Common myeloid progenitor, CD34-positive (primary cell): ENCODE data around the gene LUC7L3.
"Not testable (repeated sequence)": the region's sequence is repeated elsewhere in the genome, so short reads cannot be mapped to it uniquely, and the experiment has no call there.

Experiments used
- CTCF ChIA-PET: fragments of 350-600 bp; sonication (Branson Sonifier 250); formaldehyde crosslinking; loops from one replicate; lab custom pipeline; 2021; ENCODE audit warnings: antibody characterized with exemption; lab: Charles Lee
- POLR2A ChIA-PET: fragments of 350-600 bp; sonication (Branson Sonifier 250); formaldehyde crosslinking; loops from one replicate; lab custom pipeline; 2021; ENCODE audit warnings: antibody characterized with exemption; lab: Charles Lee
- DNase-seq, 3 donors: peaks; one replicate each; pipeline versions ENCODE4 v3.0.0 to v3.0.0-alpha.2; 2013
- H3K27ac ChIP-seq, 2 experiments: 1 replicate in 1 of 2; 2 replicates in 1 of 2; pipeline ENCODE4 v1.7.0; 2013; ENCODE audit warnings: inconsistent platforms in 2 of 2, low read length in 2 of 2, mild to moderate bottlenecking in 2 of 2, low read depth in 1 of 2, moderate library complexity in 1 of 2; ENCODE audit not compliant: severe bottlenecking in 2 of 2, insufficient read depth in 1 of 2, poor library complexity in 1 of 2
- H3K27me3 ChIP-seq, 5 experiments: replicated peaks in 2 of 5; 1 replicate in 3 of 5; 2 replicates in 2 of 5; pipeline versions ENCODE4 v1.6.1 to v1.7.0; 2013; ENCODE audit warnings: low read length in 4 of 5, mild to moderate bottlenecking in 2 of 5, moderate library complexity in 2 of 5, inconsistent platforms in 1 of 5; ENCODE audit not compliant: insufficient read depth in 5 of 5, control insufficient read depth in 4 of 5
- H3K36me3 ChIP-seq, 4 experiments: 1 replicate in 2 of 4; 2 replicates in 2 of 4; pipeline versions ENCODE4 v1.6.1 to v1.7.0; 2013; ENCODE audit warnings: low read length in 3 of 4, control low read depth in 1 of 4, mild to moderate bottlenecking in 1 of 4; ENCODE audit not compliant: control insufficient read depth in 4 of 4, insufficient read depth in 4 of 4
- H3K4me1 ChIP-seq, 4 experiments: 1 replicate in 3 of 4; 2 replicates in 1 of 4; pipeline versions ENCODE4 v1.6.1 to v1.7.1; 2013; ENCODE audit warnings: low read length in 3 of 4, mild to moderate bottlenecking in 3 of 4, control low read depth in 1 of 4, inconsistent platforms in 1 of 4, moderate library complexity in 1 of 4; ENCODE audit not compliant: control insufficient read depth in 4 of 4, insufficient read depth in 4 of 4; ENCODE audit errors: control extremely low read depth in 1 of 4
- H3K4me3 ChIP-seq, 7 experiments: 1 replicate in 4 of 7; 2 replicates in 3 of 7; pipeline versions ENCODE4 v1.5.1 to v1.7.0; 2013; ENCODE audit warnings: mild to moderate bottlenecking in 7 of 7, low read length in 6 of 7, moderate library complexity in 6 of 7, inconsistent platforms in 2 of 7, low read depth in 2 of 7, control low read depth in 1 of 7; ENCODE audit not compliant: insufficient read depth in 4 of 7, control insufficient read depth in 1 of 7; ENCODE audit errors: extremely low read depth in 1 of 7
- H3K9me3 ChIP-seq, 5 experiments: 1 replicate in 4 of 5; 2 replicates in 1 of 5; pipeline versions ENCODE4 v1.6.1 to v1.7.1; 2013; ENCODE audit warnings: low read length in 4 of 5, mild to moderate bottlenecking in 2 of 5, inconsistent platforms in 1 of 5, low read depth in 1 of 5, moderate library complexity in 1 of 5; ENCODE audit not compliant: control insufficient read depth in 4 of 5, insufficient read depth in 2 of 5; ENCODE audit errors: control extremely low read depth in 1 of 5
- WGBS: methylation state at CpG from one replicate; pipeline ENCODE4 v1.1.5; 2013; ENCODE audit not compliant: insufficient coverage; 5-methylcytosine and 5-hydroxymethylcytosine counted together

Gene LUC7L3

GRCh38 chr17:50699410-50699809 is 20.0 kb upstream of the LUC7L3 start:
- no peaks in the 10 kb centered on the region for H3K27me3 ChIP-seq
- no peak overlapping the region for H3K4me3 ChIP-seq
- POLR2A ChIA-PET, result no interaction called here
- H3K9me3 ChIP-seq, result no peaks in the 10 kb centered on the region
- H3K4me1 ChIP-seq, result peaks cover 0 to 2% (median 0%) of the 10 kb centered on the region in 4 experiments
- CTCF ChIA-PET, result no interaction called here
- peaks cover 20 to 70% (median 61%) of the 10 kb centered on the region in 4 experiments for H3K36me3 ChIP-seq
- 96% methylated on average over 6 of the region's 7 CpGs for WGBS
- DNase-seq, result no peak
- H3K27ac ChIP-seq, result no peak overlapping the region

- ChIA-PET POLR2A (no interaction called here), CTCF (interaction anchor here (0.7 kb wide), 1 partner anchor 13 kb away, joined by 3 read pairs; no protein-coding TSS in a partner anchor)
- 100% methylated on average over 2 of the region's 3 CpGs for WGBS
- H3K27ac ChIP-seq, result no peak overlapping the region
- no peak for DNase-seq
- H3K27me3 ChIP-seq, result no peaks in the 10 kb centered on the region
- H3K4me1 ChIP-seq, result peaks cover 5 to 16% (median 10%) of the 10 kb centered on the region in 4 experiments
- H3K9me3 ChIP-seq, result no peaks in the 10 kb centered on the region
- H3K4me3 ChIP-seq, result no peak overlapping the region
- peaks cover 2 to 41% (median 30%) of the 10 kb centered on the region in 4 experiments for H3K36me3 ChIP-seq
Measured at GRCh38 chr17:50703162-50703561, 16.2 kb upstream of the LUC7L3 start.

- peaks cover 0 to 19% (median 12%) of the 10 kb centered on the region in 4 experiments for H3K36me3 ChIP-seq
- peak within 1 kb of the TSS; percentile 89 to 98 for H3K27ac ChIP-seq
- CTCF ChIA-PET, result no interaction called here
- H3K9me3 ChIP-seq, result no peaks in the 10 kb centered on the region
- peak within 1 kb of the TSS; percentile 65 to 95 (median 76) for H3K4me3 ChIP-seq
- DNase-seq, result peak; percentile 92 to 95 (median 95)
- H3K4me1 ChIP-seq, result peaks cover 12 to 30% (median 25%) of the 10 kb centered on the region in 4 experiments
- WGBS, result 0% methylated on average over 54 of the region's 74 CpGs
- H3K27me3 ChIP-seq, result no peaks in the 10 kb centered on the region
- POLR2A ChIA-PET, result interaction anchor here (1.6 kb wide), 1 partner anchor 20 kb away, joined by 3 read pairs; no protein-coding TSS in a partner anchor
Measured at GRCh38 chr17:50707289-50708049, 11.9 kb upstream of the LUC7L3 start, which contains the start of gene ANKRD40. Gene ANKRD40, minus strand, starts transcription at chr17:50707914. Its CDS starts 260 bp downstream, at chr17:50707654.

- DNase-seq, result peak in 2 of 3 donors; percentile 14 to 34
- CTCF ChIA-PET, result interaction anchor here (0.6 kb wide), 1 partner anchor 27 kb away, joined by 3 read pairs; no protein-coding TSS in a partner anchor
- 0% methylated on average over 1 of the region's 6 CpGs for WGBS
Measured at GRCh38 chr17:50708050-50709000, 11.1 kb upstream of the LUC7L3 start.

GRCh38 chr17:50709053-50709452 is 10.3 kb upstream of the LUC7L3 start:
- not testable (repeated sequence) for H3K36me3 ChIP-seq, H3K9me3 ChIP-seq, H3K27me3 ChIP-seq, DNase-seq
- ChIA-PET POLR2A (interaction anchor here (0.7 kb wide), 1 partner anchor 10 kb away, joined by 5 read pairs; the partner anchor contains the start of gene LUC7L3), CTCF (interaction anchor here (0.6 kb wide), 1 partner anchor 27 kb away, joined by 3 read pairs; no protein-coding TSS in a partner anchor)
- peak overlapping the region in 6 of 7 experiments; percentile 75 to 95 (median 80) for H3K4me3 ChIP-seq
- 100% methylated on average over 1 of the region's 4 CpGs for WGBS
- peak overlapping the region; percentile 89 to 98 for H3K27ac ChIP-seq
- H3K4me1 ChIP-seq, result peaks cover 12 to 30% (median 24%) of the 10 kb centered on the region in 4 experiments

More at GRCh38 chr17:50708050-50709000, 11.1 kb upstream of the LUC7L3 start:
- H3K27ac ChIP-seq, result peak overlapping the region; percentile 89 to 98
- POLR2A ChIA-PET, result interaction anchor here (1.6 kb wide), 1 partner anchor 19 kb away, joined by 3 read pairs; no protein-coding TSS in a partner anchor
- H3K27me3 ChIP-seq, result no peaks in the 10 kb centered on the region
- H3K36me3 ChIP-seq, result peaks cover 0 to 12% (median 5%) of the 10 kb centered on the region in 4 experiments
- no peaks in the 10 kb centered on the region for H3K9me3 ChIP-seq
- peaks cover 12 to 30% (median 25%) of the 10 kb centered on the region in 4 experiments for H3K4me1 ChIP-seq
- peak overlapping the region in 6 of 7 experiments; percentile 75 to 95 (median 80) for H3K4me3 ChIP-seq

GRCh38 chr17:50710025-50710424 is 9.4 kb upstream of the LUC7L3 start:
- CTCF ChIA-PET, result no interaction called here
- WGBS, result 100% methylated on average over 2 of the region's 2 CpGs
- POLR2A ChIA-PET, result no interaction called here

More at GRCh38 chr17:50710025-50710424, 9.4 kb upstream of the LUC7L3 start:
- H3K4me1 ChIP-seq, result peaks cover 12 to 30% (median 24%) of the 10 kb centered on the region in 4 experiments
- no peak overlapping the region for H3K27ac ChIP-seq
- no peak overlapping the region for H3K4me3 ChIP-seq
- no peaks in the 10 kb centered on the region for H3K9me3 ChIP-seq
- no peaks in the 10 kb centered on the region for H3K27me3 ChIP-seq
- no peaks in the 10 kb centered on the region for H3K36me3 ChIP-seq
- no peak for DNase-seq
